Neural progenitor cell (in vitro differentiated cells): ENCODE measurements around the gene NUDT6.

Source experiments
- CTCF ChIP-seq: fragments of 200-600 bp; sonication (generic); IDR thresholded peaks from 2 replicates; pipeline ENCODE4 v1.5.1; 2017; ENCODE audit warnings: antibody characterized with exemption, mild to moderate bottlenecking
- EZH2 ChIP-seq: fragments of 200-600 bp; sonication (generic); IDR thresholded peaks from 2 replicates; pipeline ENCODE4 v1.6.1; 2017; ENCODE audit warnings: antibody characterized with exemption, mild to moderate bottlenecking, moderate library complexity
- EZH2phosphoT487 ChIP-seq: fragments of 200-600 bp; sonication (generic); IDR thresholded peaks from 2 replicates; pipeline ENCODE4 v1.6.1; 2017; ENCODE audit warnings: antibody characterized with exemption

- TF ChIP-seq EZH2phosphoT487 (no peak), CTCF (no peak), EZH2 (no peak)
These were observed 32.7 kb downstream of the NUDT6 start for GRCh38 chr4:122889726-122890125.
